Left colon (tissue), 2 donors: Measurements from ENCODE around the gene RPL22. TPM values are rescaled to one million over a fixed set of nuclear protein-coding genes. Genes with fewer than 3 reads are reported as not detected.

Source experiments
- ATAC-seq: fragments of 200-7000 bp; cut with Tn5 transposase; one replicate; pipeline ENCODE4 v1.9.1; 2020; ENCODE audit warnings: mild to moderate bottlenecking, moderate library complexity
- DNase-seq, 2 donors: peaks; one replicate each; pipeline ENCODE4 v3.0.0-alpha.2; 2020
- intact Hi-C, 2 donors: fragments of 100-400 bp; cut with DNase I in 1 of 2; cut with micrococcal nuclease in 1 of 2; formaldehyde crosslinking; loops; one replicate each; pipeline versions ENCODE4 v1.11.2 to v1.14.0; 2022; cut with DNase I, micrococcal nuclease
- long read RNA-seq: library from polyadenylated mRNA; unstranded; transcript quantifications from one replicate; pipeline ENCODE4 v2.0.0, GENCODE V29; 2021
- total RNA-seq, 2 donors: library from RNA; stranded (reverse); fragmentation: NEBNext Ultra II Directional; extraction: Animal tissue kit (Norgen Biotek cat#: 25700); gene quantifications; one replicate each; pipeline ENCODE4 v1.2.1, GENCODE V29; 2021
- donor health status: DM: no; HTN: no; CAD: no.
- donor health status: DM: yes; HTN: yes; CAD: no.

Gene RPL22
- total RNA-seq, result 100 to 1,000 TPM; 297 to 352 TPM
- long read RNA-seq, transcript RPL22-201 (4 exons, 2,078 nt), result major isoform, 92 of 125 reads
- long read RNA-seq, transcript RPL22-206 (3 exons, 2,279 nt), result minor isoform, 8 of 125 reads
- long read RNA-seq, partial matches to known transcripts, result 6 of 125 reads
- long read RNA-seq, other reads (novel, unspliced or antisense), result 18 of 125 reads

DNA sequence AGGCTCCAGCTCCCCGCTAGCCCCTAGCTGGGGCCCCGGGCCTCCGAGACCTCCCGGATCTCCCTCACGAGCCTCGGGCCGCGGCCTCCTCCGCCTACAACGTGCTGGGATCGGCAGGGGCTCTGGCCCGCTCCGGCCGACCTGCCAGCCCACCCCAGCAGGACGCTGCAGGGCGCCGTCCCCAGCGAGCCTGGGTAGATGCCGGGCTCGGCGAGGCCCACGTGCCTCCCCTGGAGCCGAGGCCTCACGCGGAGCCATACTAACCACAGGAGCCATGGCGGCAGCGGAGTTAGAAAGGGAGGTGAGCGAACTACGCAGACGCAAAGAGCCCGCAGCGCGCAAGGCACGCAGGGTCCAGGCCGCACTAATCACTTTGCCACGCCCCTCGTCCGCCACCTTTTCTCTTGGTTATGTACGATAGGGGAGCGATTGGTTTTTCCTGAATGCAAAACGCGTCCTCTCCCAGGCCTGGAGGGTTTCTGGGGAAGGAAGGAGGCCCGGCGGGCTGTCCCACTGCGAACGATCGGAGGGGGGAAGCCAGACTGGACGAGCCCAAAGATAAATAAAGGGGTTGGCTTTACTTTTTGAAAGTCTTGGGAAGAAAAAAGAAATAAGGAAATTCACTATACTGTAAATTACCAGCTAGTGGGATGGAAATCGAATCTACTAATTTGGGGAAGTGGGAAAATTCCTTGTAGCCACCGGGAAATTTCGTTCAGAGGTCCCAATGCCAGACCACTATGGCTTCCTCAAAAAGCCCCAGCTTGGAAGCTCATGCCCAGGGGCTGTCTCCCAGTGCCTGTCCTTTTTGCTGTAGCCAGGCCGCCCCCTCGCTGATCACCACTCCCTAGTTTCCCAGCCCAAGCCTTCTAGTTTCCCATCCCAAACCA, at the start of gene RPL22:
RPL22 (minus strand) TSS at position 298 of the 890 bp plus-strand sequence; CDS start at position 276, 22 bp downstream.
- DNase-seq (peak; percentile 99), ATAC-seq (peak; percentile 98)
- intact Hi-C loops, result no loop called here

DNA sequence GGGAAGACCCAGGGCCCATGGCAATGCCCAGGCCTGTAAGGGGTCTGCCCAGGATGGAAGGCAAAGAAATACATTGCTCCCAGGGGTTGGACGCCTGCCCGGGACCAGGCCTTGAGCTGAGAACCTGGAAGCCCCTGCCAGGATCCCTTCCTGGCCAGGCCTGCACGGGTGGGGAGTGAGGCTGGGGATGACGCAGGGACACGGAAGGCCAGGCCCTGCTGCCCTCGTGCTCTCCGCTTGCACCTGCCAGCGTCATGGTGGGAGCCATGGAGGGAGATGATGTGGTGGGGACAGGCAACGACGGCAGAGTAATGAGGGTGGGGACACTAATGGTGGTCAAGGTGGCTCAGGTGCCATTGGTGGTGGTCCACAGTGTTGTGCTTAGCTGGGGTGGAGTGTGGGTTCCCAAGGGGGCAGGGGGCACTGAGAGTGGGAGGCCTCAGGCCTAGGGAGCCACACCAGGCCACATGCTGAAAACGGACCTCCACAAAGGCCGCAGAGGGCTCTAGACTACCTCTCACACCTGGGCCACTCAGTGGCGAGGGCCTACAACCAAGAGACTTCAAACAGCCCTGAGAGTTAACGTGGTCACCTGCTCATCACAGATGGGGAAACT, 48.9 kb upstream of the RPL22 start:
- intact Hi-C loops, result loop anchor here in 1 of 2 donors (10.0 kb wide), 1 partner anchor 157 kb away; no protein-coding TSS in a partner anchor
- no peak for DNase-seq
- no peak for ATAC-seq

DNA sequence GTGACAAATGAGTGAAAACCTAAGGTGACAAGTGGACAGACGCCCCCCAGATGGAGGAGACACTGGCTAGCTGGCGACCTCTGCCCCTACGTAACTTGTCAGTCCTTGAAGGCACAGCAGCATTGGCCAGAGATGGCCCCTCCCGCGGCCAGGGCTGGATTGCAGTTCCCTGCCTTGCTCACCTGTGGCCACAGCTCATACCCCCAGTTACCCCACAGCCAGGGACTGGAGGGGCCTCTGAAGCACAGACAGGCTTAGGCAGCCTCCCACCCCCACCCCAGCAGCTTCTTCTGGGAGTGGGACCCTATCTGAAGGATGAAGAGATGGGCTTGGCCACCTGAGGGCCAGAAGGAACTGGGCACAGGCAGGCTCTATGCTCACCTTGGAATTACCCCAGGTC, 48.3 kb upstream of the RPL22 start:
- intact Hi-C loops, result loop anchor here (2.0 to 10.0 kb wide), 2 partner anchors 95 to 157 kb away; no protein-coding TSS in a partner anchor
- DNase-seq (no peak), ATAC-seq (no peak)

DNA sequence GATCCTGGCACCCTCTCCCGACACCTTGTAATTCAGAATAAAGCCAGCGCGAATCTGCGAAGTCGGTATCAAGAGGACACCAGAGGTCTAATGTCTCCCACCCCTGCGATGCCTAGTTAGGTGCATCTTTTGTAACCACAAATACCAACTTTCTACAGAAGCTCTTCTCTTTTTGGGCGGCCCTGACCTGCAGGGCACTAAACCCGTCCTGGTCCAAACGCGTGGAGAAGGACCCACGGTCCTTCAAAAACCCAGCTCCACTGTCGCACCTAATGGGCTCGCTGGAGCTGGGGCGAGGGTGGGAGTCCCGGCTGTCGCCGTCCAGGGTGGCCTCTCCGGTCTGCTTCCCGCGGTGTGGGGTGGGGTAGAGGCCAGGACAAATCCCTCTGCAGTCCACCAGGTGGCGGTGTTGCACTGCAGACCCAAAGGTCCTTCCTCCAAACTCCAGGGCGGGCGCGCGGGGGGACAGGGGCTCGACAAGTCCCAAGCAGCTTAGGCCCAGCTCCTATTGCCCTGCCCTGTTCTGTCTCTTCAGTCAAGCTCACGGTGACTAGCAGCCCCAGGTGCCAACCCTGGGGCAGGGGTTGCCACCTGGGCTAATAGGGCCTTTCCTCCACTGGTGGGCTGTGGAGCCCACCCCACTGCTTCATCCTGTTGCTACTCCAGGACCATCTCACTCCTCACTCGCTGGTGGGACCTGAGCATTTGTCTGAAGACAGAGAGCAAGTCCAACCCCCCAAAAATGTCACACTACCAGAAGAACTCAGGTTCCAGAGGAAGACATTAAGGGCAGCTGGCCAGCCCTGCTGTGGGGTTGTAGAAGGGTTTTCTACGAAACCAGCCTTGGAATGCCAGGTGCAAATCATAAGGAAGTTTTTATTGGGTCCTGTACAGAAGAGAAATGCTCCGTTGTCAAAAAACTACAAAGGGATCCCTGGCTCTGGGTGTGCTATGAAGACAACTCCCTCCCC, 47.4 kb upstream of the RPL22 start:
- ATAC-seq (peak; percentile 59), DNase-seq (peak; percentile 71 to 81)
- intact Hi-C loops, result loop anchor here (2.0 to 10.0 kb wide), 2 partner anchors 96 to 158 kb away; no protein-coding TSS in a partner anchor

DNA sequence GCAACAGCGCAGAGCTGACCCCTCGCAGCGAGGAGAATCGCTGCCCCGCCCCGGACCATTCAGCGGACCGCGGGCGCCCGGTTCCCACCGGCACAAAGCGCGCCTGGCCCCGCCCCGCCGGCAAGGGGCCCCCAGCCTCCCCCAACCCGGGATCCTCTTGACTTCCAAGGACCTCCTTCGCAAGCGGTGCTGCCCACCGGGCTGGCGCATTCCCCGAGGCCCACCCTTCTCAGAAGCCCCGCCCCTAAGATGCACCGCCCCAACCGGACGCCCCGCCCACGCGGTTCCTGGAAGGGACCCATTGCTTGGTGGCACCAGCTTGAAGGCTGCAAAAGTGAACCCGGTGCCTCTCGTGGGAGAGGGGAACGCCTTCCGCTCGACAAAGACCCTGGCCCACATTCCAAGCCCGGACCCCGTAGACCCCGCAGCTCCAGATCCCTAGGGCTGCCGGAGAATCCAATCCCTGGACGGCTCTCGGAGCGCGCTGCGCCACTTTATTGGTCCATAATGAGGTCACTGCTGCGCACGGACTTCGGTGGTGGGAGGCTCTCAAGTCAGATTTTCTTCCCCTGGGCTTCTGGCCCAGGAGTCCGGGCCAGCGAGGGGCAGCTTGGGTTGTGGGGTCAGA, 46.6 kb upstream of the RPL22 start:
- peak; percentile 42 for ATAC-seq
- intact Hi-C loops, result loop anchor here (2.0 to 10.0 kb wide), 2 partner anchors 97 to 159 kb away; no protein-coding TSS in a partner anchor
- DNase-seq, result peak in 1 of 2 donors; percentile 68

DNA sequence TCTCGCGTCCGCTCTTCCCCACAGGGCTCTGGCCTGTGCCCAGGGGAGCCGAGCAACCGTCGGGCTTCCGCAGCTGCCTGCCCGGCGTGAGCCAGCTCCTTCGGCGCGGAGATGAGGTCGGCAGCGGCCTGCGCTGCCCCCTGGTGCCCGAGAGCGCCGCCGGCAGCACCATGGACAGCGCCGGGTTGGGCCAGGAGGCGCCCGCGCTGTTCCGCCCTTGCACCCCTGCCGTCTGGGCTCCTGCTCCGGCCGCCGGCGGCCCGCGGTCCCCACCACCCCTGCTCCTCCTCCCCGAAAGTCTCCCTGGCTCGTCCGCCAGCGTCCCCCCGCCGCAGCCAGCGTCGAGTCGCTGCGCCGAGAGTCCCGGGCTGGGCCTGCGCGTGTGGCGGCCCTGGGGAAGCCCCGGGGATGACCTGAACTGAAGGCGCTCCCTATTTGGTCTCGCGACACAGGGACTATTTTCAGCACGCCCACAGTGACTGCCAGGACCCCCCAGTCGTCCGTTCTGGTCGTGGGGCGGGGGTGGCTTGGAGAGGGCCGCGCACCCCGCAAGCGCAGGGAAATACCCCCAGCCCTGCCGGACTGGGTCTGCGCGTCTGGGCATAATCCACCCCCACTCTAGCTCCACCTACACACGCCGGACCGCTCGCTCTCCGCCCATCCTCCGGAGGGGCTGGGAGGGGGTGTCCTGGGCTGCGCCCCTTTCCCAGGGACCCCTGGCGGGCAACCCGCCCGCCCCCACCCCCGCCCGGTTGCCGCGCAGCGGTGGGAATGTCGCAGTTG, 45.9 kb upstream of the RPL22 start:
- peak; percentile 70 for ATAC-seq
- intact Hi-C loops, result loop anchor here in 1 of 2 donors (10.0 kb wide), 1 partner anchor 160 kb away; no protein-coding TSS in a partner anchor

DNA sequence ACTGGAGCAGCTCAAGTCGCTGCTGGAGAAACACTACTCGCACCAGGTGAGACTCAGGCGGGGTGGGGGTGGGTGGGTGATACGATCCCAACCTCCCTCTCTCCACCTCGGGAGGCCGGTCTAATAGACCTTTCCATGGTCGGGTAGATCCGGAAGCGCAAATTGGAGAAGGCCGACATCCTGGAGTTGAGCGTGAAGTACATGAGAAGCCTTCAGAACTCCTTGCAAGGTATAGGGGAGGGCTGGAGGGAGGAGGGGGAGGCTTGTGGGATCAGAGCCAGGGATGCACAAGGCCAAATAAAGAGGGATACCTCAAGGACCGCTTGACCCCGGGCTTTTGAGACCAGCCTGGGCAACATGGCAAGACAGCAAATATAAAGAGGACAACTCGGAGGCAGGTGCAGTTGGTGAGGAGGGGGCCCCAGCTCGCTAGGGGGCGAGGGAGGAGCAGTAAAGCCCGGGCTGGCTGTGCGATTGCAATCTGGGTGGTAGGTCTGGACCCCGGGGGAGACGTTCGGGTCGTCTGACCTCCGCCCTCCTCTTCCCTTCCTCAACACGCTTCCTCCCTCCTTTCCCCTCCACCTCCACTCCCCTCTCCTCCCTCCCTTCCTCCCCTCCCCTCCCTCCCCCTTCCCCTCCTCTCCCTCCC, 45.1 kb upstream of the RPL22 start:
- DNase-seq, result no peak
- intact Hi-C loops, result loop anchor here in 1 of 2 donors (10.0 kb wide), 1 partner anchor 160 kb away; no protein-coding TSS in a partner anchor
- no peak for ATAC-seq

More for the DNA sequence above, 45.9 kb upstream of the RPL22 start:
- DNase-seq, result peak in 1 of 2 donors; percentile 87

DNA sequence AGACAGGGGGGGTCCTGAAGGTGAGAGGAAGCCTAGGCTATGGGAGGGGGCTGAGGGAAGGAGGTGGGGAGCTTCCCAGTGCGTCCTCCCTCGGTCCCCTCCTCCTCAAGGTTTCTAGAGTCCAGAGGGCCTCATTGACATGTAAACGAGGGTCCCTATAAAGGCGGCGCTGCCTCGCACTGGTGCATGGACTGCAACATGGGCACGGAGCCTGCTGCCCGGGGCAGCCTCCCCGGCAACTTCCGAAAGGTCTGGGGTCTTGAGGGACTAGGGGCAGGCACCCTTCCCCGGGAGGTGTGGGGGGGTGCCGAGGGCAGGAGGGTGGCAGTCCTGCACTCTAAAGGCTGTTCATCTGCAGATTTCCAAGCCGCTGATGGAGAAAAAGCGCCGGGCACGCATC, 44.6 kb upstream of the RPL22 start, which contains the start of gene HES3:
HES3 (plus strand) TSS at position 187 of the 400 bp plus-strand sequence; CDS start at position 374, 187 bp downstream.
- intact Hi-C loops, result loop anchor here in 1 of 2 donors (10.0 kb wide), 1 partner anchor 161 kb away; no protein-coding TSS in a partner anchor
- no peak for ATAC-seq

DNA sequence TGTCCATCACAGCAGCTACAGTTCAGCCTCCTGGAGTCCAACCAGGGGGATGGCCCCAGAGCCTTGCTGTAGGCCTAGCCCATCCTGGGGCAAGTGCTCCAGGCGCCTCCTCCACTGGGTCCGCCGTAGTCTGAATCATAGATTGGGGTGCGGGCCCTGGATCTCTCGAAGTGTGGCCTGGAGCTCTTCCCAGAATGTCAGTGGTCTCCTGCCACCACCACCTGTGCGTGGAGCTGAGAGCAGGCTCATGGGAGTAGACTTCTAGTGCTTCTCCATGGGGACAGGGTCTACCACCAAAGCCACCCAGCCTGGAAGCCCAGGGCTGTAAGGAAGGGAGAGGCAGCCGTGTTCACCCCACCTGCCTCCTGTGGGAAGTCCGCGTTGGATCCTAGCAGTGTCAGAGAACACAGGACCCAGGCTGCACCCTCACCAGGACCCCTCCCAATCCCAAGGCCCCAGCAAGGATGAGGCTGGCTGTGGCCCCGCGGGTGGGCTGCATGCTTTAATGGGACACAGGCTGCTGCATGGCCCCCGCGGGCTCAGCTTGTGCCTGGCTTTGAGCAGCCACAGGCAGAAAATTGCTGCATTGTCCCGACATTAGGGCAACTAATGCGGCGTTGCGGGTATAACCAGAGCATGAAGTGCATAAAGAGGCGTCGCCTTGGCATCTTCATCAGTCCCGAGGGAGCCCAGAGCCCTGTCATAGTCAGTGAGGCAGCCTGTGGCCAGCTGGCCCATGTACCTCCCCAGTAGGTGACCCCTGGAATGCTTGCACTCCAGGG, 43.8 kb upstream of the RPL22 start:
- ATAC-seq (no peak), DNase-seq (no peak)
- intact Hi-C loops, result loop anchor here in 1 of 2 donors (10.0 kb wide), 1 partner anchor 162 kb away; no protein-coding TSS in a partner anchor

More for the DNA sequence above, 44.6 kb upstream of the RPL22 start, which contains the start of gene HES3:
- no peak for DNase-seq

DNA sequence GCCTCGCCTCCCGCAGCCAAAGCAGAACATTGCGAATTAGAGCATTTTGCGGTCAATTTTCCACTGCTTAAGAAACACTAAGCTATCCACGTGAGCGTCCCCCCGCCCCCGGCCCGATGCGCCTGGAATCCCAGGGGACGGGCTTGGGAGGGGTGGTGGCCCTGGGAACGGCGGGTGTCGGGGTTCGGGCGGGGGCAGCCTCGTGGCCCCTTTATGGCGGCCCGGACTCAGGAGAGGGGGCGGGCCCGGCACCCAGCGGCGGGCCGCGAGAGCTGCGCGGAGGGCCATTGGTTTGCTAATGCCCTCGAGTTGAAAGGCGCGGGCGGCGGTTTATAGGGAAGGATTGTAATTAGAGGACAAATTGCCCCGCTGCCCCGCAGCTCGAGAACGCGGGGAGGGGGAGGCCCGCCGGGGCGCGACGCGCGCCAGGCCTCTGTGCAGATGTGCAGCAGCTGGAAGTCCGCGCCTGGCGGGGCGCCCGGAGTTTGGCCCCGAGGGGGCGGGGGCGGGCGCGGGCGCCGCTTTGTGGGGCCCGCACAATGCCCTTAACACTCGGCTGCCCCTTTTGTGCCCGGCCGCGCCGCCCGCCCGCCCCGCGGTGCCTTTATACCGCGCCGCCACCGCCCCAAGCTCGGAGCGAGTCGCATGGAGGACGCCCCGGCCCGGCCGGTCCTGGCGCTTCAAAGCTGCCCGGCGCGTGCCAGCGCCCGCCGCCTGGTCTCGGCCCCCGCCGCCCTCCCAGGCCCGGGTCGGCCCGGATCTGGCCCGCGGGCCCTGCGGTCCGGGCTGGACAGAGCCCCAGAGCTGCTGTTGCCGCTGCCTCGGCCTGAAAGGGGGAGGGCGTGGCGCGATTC, 42.7 kb upstream of the RPL22 start:
- ATAC-seq, result no peak
- intact Hi-C loops, result loop anchor here in 1 of 2 donors (10.0 kb wide), 1 partner anchor 163 kb away; no protein-coding TSS in a partner anchor
- no peak for DNase-seq

DNA sequence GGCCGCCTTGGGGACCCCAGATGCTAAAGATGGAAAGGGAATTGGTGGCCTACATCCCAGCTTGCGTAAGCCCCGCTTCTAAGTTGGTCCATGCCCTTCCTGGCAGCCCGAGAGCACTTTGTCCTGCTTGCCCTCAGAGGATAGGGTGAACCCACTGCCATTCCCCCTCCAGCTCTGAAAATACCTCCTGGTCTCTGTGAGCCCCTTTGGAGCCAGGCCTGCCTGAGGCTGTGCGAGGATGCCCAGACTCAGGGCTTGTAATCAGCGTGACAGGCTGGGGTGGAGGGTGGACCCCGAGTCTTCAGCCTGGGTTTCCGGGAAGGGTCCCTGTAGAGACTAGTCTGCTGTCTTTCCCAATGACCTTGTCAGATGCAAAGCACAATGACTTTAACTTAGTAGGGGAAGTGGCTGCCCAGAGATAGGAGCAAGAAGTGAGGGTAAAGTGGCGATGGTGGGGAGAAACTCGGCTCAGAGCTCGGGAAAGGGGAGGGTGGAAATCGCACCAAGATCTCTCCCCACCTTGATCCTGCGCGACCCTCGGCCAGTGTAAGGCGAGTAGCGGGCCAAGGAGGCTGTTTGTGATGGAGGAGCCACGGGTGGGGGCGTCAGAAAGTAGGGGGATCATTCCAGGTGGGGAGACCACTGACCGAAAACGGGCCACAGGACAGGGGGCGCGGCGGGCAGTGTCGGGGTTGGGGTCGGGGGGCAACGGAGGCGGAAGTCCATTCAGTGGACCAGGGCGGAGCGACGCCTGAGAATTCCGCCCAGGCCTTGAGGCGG, 41.9 kb upstream of the RPL22 start:
- intact Hi-C loops, result loop anchor here in 1 of 2 donors (10.0 kb wide), 1 partner anchor 164 kb away; no protein-coding TSS in a partner anchor
- ATAC-seq (no peak), DNase-seq (no peak)

DNA sequence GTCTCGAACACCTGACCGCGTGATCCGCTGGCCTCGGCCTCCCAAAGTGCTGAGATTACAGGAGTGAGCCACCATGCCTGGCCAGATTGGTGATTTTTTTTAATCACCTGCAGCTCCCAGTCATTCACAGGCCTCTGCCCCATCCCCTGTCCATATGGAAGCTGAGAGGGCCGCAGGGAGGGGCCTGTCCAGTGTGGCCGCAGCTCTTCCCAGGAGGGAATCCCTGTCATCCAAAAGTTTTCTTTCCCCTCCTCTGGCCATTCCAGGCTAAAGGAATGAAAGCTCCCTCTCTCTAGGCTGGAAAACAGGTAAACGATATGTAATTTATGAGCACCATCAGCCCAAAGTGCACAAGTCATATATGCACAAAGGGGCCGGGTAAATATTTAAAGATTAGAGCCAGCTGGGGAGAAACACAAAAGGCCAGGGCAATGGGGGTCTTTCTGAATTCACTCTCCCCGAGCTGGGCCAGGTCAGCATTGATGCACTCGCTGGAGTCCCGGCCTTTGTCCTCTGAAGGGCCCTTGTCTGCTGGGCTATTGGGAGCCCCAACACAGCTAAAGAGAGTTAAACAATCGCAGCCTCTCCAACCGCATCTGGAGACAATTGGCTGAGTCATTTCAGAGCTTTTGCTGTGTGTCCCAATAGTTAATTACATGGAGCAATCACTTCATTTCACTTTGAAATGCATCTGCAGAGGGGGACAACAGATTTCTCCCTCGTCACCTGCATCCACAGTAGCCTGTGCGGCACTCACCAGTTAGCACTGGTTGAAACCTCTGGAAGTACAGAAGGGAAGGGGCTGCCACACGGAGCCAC, 40.8 kb upstream of the RPL22 start:
- no peak for ATAC-seq
- intact Hi-C loops, result loop anchor here in 1 of 2 donors (10.0 kb wide), 1 partner anchor 165 kb away; no protein-coding TSS in a partner anchor
- DNase-seq, result no peak
